ENCODE measurements around the gene SPACA4. TPM values are rescaled to one million over a fixed set of nuclear protein-coding genes. Genes with fewer than 3 reads are reported as not detected.

SPACA4 gene
- polyA plus RNA-seq, 2 of the 4 experiments (the other 2 are of a cell fraction): 0.08 to 0.12 TPM

GRCh38 chr19:48565090-48565489, 41.5 kb upstream of the SPACA4 start (continued):
- peak; percentile 69; the same call in 1 of the 2 replicates for TF ChIP-seq PBX3 (IDR thresholded peaks at IDR 0.05)
- TF ChIP-seq ZFP36 (IDR thresholded peaks at IDR 0.05; ENCODE audit: borderline replicate concordance, partially characterized antibody): no peak
- TF ChIP-seq RFX5 (IDR thresholded peaks at IDR 0.05): no peak; the same call in 1 of the 2 replicates
- TF ChIP-seq MAX (IDR thresholded peaks at IDR 0.05): peak; percentile 90
- TF ChIP-seq HOXB5 (CRISPR knock-in tag; IDR thresholded peaks at IDR 0.05): peak; percentile 96
- peak; percentile 76 for TF ChIP-seq ZNF302 (CRISPR knock-in tag; IDR thresholded peaks at IDR 0.05)

- FAIRE-seq (peak; percentile 39), DNase-seq (ENCODE audit: low read depth in 1 of 2, low spot score in 1 of 2) (peak; percentile 91 to 98), ATAC-seq (peak; percentile 95 to 97)
- WGBS (ENCODE audit: missing lambda C conversion rate): under 1% methylated on average over 19 of the region's 19 CpGs
- TF ChIP-seq CTCF (IDR thresholded peaks at IDR 0.05) (no peak), E2F6 (IDR thresholded peaks at IDR 0.05; ENCODE audit: borderline replicate concordance, low read depth) (no peak), BCL3 (IDR thresholded peaks at IDR 0.05) (peak; percentile 85; the same call in 2 of the 3 replicates), HES2 (IDR thresholded peaks at IDR 0.05) (no peak), SMC3 (IDR thresholded peaks at IDR 0.05) (peak; percentile 48; the same call in 2 of the 3 replicates), USF2 (IDR thresholded peaks at IDR 0.05) (no peak), JUN (IDR thresholded peaks at IDR 0.05) (peak; percentile 83 to 93), FOSL2 (IDR thresholded peaks at IDR 0.05) (peak; percentile 88), FOSL2 (CRISPR knock-in tag; IDR thresholded peaks at IDR 0.05) (peak; percentile 100), RNF2 (IDR thresholded peaks at IDR 0.05; ENCODE audit: borderline replicate concordance, low read depth) (no peak), ATOH8 (CRISPR knock-in tag; IDR thresholded peaks at IDR 0.05; ENCODE audit: low read depth) (no peak), ZFP36 (IDR thresholded peaks at IDR 0.05; ENCODE audit: borderline replicate concordance, partially characterized antibody) (peak; percentile 44), MAZ (IDR thresholded peaks at IDR 0.05; ENCODE audit: borderline replicate concordance, low read depth, low read length) (no peak; the same call in 1 of the 2 replicates), RFX5 (IDR thresholded peaks at IDR 0.05) (peak; percentile 55), NFE2L2 (conservative IDR thresholded peaks at IDR 0.05; ENCODE audit: low read length) (0 out of 2 replicates have a peak, but pooled peaks have one; percentile 6), NR3C1 (IDR thresholded peaks at IDR 0.05) (no peak), JUNB (IDR thresholded peaks at IDR 0.05) (peak; percentile 81), NPAS2 (CRISPR knock-in tag; IDR thresholded peaks at IDR 0.05; ENCODE audit: borderline replicate concordance) (no peak), CEBPB (IDR thresholded peaks at IDR 0.05) (peak in 1 of 2 experiments; percentile 40; a peak in 1 of 4 replicates), RAD21 (conservative IDR thresholded peaks at IDR 0.05 in 1 of 2, IDR thresholded peaks at IDR 0.05 in 1 of 2) (peak; percentile 23 to 55), GATA3 (IDR thresholded peaks at IDR 0.05; ENCODE audit: borderline replicate concordance) (peak; percentile 80), EP300 (IDR thresholded peaks at IDR 0.05) (peak; percentile 59 to 87; a peak in 3 of 5 replicates), MAFK (IDR thresholded peaks at IDR 0.05; ENCODE audit: partially characterized antibody) (no peak), TP53 (CRISPR knock-in tag; IDR thresholded peaks at IDR 0.05) (0 out of 2 replicates have a peak, but pooled peaks have one; percentile 64), POLR2A (IDR thresholded peaks at IDR 0.05; ENCODE audit: low read length) (peak; percentile 47), MAX (IDR thresholded peaks at IDR 0.05) (peak; percentile 80)
- Histone ChIP-seq H3K4me1 (peaks cover 85% of the 10 kb centered on the region), H3K27ac (peak overlapping the region; percentile 97 to 100), H3K4me2 (peak overlapping the region; percentile 77), H3K4me3 (peak overlapping the region; percentile 23; the same call in 1 of the 3 replicates), H3K9me3 (no peaks in the 10 kb centered on the region)
- POLR2A ChIA-PET: interaction anchor here (0.6 to 1.9 kb wide), 14 partner anchors 10 to 276 kb away, joined by 3 to 45 read pairs (median 6); partner anchors contain the start of genes RPL18, SPHK2 and SULT2B1
- CTCF ChIA-PET: interaction anchor here (0.7 to 15.5 kb wide), 20 partner anchors 8 to 177 kb away, joined by 3 to 259 read pairs (median 4); partner anchors contain the start of gene KDELR1
Measured at GRCh38 chr19:48568345-48568886, 38.1 kb upstream of the SPACA4 start.

All from A549 (cell line).